ENCODE data around the gene FMNL2. TPM values are rescaled to one million over a fixed set of nuclear protein-coding genes. Genes with fewer than 3 reads are reported as not detected.

Gene FMNL2
- total RNA-seq, 2 experiments from 2014 or later, result 0.57 to 0.93 TPM

- CTCF ChIA-PET, result interaction anchor here (1.2 to 2.2 kb wide), 2 partner anchors 12 to 472 kb away, joined by 4 to 5 read pairs; partner anchors contain the start of gene STAM2
- POLR2A ChIA-PET, result no interaction called here
Observed at GRCh38 chr2:152647552-152647951, 312.6 kb downstream of the FMNL2 start.

- POLR2A ChIA-PET, result no interaction called here
Observed at GRCh38 chr2:152648336-152648735, 313.4 kb downstream of the FMNL2 start.

GRCh38 chr2:152649997-152650396, 315.0 kb downstream of the FMNL2 start:
- ChIA-PET CTCF (no interaction called here), POLR2A (no interaction called here)

More at GRCh38 chr2:152648336-152648735, 313.4 kb downstream of the FMNL2 start:
- CTCF ChIA-PET, result no interaction called here

GRCh38 chr2:152650768-152651371, 315.9 kb downstream of the FMNL2 start:
- CTCF ChIA-PET, result no interaction called here

GRCh38 chr2:152651834-152652233, 316.9 kb downstream of the FMNL2 start:
- ChIA-PET POLR2A (no interaction called here), CTCF (interaction anchor here (1.0 kb wide), 1 partner anchor 16 kb away, joined by 4 read pairs; no protein-coding TSS in a partner anchor)

More at GRCh38 chr2:152650768-152651371, 315.9 kb downstream of the FMNL2 start:
- POLR2A ChIA-PET, result no interaction called here

GRCh38 chr2:152655880-152656279, 320.9 kb downstream of the FMNL2 start:
- ChIA-PET CTCF (no interaction called here), POLR2A (no interaction called here)

GRCh38 chr2:152657043-152657442, 322.1 kb downstream of the FMNL2 start:
- POLR2A ChIA-PET, result no interaction called here

GRCh38 chr2:152658221-152658620, 323.2 kb downstream of the FMNL2 start:
- CTCF ChIA-PET, result no interaction called here
- POLR2A ChIA-PET, result no interaction called here

More at GRCh38 chr2:152657043-152657442, 322.1 kb downstream of the FMNL2 start:
- CTCF ChIA-PET, result no interaction called here

- CTCF ChIA-PET, result interaction anchor here (0.7 kb wide), 1 partner anchor 858 kb away, joined by 3 read pairs; no protein-coding TSS in a partner anchor
- POLR2A ChIA-PET, result no interaction called here
Observed at GRCh38 chr2:152661076-152661475, 326.1 kb downstream of the FMNL2 start.

GRCh38 chr2:152664725-152665124, 329.8 kb downstream of the FMNL2 start:
- CTCF ChIA-PET, result no interaction called here
- POLR2A ChIA-PET, result no interaction called here

GRCh38 chr2:152674334-152674733, 339.4 kb downstream of the FMNL2 start:
- CTCF ChIA-PET, result no interaction called here

GRCh38 chr2:152676461-152676860, 341.5 kb downstream of the FMNL2 start:
- ChIA-PET POLR2A (no interaction called here), CTCF (no interaction called here)

More at GRCh38 chr2:152674334-152674733, 339.4 kb downstream of the FMNL2 start:
- POLR2A ChIA-PET, result no interaction called here

GRCh38 chr2:152678808-152679207, 343.8 kb downstream of the FMNL2 start:
- CTCF ChIA-PET, result interaction anchor here (0.8 kb wide), 1 partner anchor 28 kb away, joined by 3 read pairs; no protein-coding TSS in a partner anchor
- POLR2A ChIA-PET, result no interaction called here

- POLR2A ChIA-PET, result no interaction called here
- CTCF ChIA-PET, result no interaction called here
Observed at GRCh38 chr2:152682663-152683062, 347.7 kb downstream of the FMNL2 start.

- CTCF ChIA-PET, result no interaction called here
- POLR2A ChIA-PET, result no interaction called here
Observed at GRCh38 chr2:152683400-152683799, 348.4 kb downstream of the FMNL2 start.

- POLR2A ChIA-PET, result interaction anchor here (0.6 kb wide), 1 partner anchor 40 kb away, joined by 4 read pairs; no protein-coding TSS in a partner anchor
- CTCF ChIA-PET, result no interaction called here
Observed at GRCh38 chr2:152686321-152686720, 351.3 kb downstream of the FMNL2 start.

GRCh38 chr2:152693033-152693432, 358.1 kb downstream of the FMNL2 start:
- CTCF ChIA-PET, result interaction anchor here (1.6 kb wide), 1 partner anchor 25 kb away, joined by 5 read pairs; the partner anchor contains the start of genes ARL6IP6 and PRPF40A
- POLR2A ChIA-PET, result interaction anchor here (1.6 kb wide), 1 partner anchor 24 kb away, joined by 6 read pairs; the partner anchor contains the start of gene PRPF40A

- ChIA-PET POLR2A (interaction anchor here (1.6 kb wide), 1 partner anchor 23 kb away, joined by 6 read pairs; the partner anchor contains the start of gene PRPF40A), CTCF (interaction anchor here (1.6 kb wide), 1 partner anchor 24 kb away, joined by 5 read pairs; the partner anchor contains the start of genes ARL6IP6 and PRPF40A)
Observed at GRCh38 chr2:152694161-152694661, 359.2 kb downstream of the FMNL2 start.

GRCh38 chr2:152695763-152696162, 360.8 kb downstream of the FMNL2 start:
- CTCF ChIA-PET, result interaction anchor here (1.5 kb wide), 1 partner anchor 17 kb away, joined by 3 read pairs; no protein-coding TSS in a partner anchor

GRCh38 chr2:152696476-152696875, 361.5 kb downstream of the FMNL2 start:
- ChIA-PET CTCF (no interaction called here), POLR2A (no interaction called here)

More at GRCh38 chr2:152695763-152696162, 360.8 kb downstream of the FMNL2 start:
- POLR2A ChIA-PET, result no interaction called here
